ENCODE data around the gene MDC1. TPM values are rescaled to one million over a fixed set of nuclear protein-coding genes. Genes with fewer than 3 reads are reported as not detected.

Gene MDC1
- total RNA-seq, 1 experiment from 2014 or later: 95.9 TPM

DNA sequence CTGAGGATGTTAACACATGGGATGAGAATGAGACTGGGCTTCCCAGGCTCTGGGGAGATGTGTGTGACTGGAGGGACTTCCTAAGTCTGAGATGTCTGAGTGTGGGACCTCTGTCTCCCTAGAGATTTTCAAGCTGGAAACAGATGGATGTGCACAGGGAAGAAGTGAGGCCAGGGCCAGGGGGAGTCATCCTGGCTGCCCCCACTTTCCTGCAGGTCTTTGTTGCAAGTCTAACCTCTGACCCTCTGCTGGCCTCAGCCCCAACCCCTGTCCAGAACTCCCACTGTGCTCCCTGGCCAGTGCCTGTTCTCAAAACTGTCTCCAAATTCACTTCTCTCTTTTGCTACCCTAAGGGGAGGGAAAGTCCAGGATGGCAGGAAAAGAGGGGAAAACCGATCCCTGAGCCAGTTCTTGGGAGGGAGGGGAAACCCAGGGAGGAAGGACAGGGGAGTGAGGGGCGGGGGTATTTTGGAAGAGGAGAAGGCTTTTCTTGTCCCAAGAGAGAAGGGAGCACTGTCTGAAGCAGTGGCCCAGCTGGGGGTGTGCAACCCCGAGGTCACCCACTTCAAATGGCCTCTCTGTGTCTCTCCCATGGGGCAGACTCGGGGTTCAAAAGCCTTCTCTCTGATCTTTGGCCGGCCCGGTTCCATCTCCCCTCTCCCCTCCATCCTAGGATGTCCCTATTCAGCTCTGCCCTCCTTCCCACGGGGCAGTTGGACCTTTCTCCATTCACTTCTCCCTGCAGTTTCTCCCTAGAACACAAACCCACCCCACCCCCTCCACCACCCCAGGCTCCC is 33.7 kb downstream of the MDC1 start:
- Mint-ChIP-seq H3K4me1 (peaks cover 64% of the 10 kb centered on the region), H3K9me3 (no peaks in the 10 kb centered on the region), H3K27me3 (ENCODE audit: low read depth) (no peaks in the 10 kb centered on the region), H3K27ac (peak overlapping the region; percentile 84), H3K4me3 (peak overlapping the region; percentile 54), H3K36me3 (peaks cover 6% of the 10 kb centered on the region)
- POLR2A ChIA-PET: interaction anchor here (0.8 to 1.6 kb wide), 3 partner anchors 33 to 38 kb away, joined by 3 to 4 read pairs (median 4); partner anchors contain the start of gene MDC1
- DNase-seq (ENCODE audit: low spot score) (no peak), ATAC-seq (no peak)
- CTCF ChIA-PET: interaction anchor here (0.6 to 9.7 kb wide), 8 partner anchors 11 to 230 kb away, joined by 3 to 131 read pairs (median 6); partner anchors contain the start of genes DHX16 and MDC1
- TF ChIP-seq, protein P1, sequence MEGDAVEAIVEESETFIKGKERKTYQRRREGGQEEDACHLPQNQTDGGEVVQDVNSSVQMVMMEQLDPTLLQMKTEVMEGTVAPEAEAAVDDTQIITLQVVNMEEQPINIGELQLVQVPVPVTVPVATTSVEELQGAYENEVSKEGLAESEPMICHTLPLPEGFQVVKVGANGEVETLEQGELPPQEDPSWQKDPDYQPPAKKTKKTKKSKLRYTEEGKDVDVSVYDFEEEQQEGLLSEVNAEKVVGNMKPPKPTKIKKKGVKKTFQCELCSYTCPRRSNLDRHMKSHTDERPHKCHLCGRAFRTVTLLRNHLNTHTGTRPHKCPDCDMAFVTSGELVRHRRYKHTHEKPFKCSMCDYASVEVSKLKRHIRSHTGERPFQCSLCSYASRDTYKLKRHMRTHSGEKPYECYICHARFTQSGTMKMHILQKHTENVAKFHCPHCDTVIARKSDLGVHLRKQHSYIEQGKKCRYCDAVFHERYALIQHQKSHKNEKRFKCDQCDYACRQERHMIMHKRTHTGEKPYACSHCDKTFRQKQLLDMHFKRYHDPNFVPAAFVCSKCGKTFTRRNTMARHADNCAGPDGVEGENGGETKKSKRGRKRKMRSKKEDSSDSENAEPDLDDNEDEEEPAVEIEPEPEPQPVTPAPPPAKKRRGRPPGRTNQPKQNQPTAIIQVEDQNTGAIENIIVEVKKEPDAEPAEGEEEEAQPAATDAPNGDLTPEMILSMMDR (IDR thresholded peaks at IDR 0.05): no peak
- TF ChIP-seq ZBTB21 (CRISPR knock-in tag; IDR thresholded peaks at IDR 0.05; ENCODE audit: borderline replicate concordance) (no peak), SMAD3 (CRISPR knock-in tag; IDR thresholded peaks at IDR 0.05; ENCODE audit: borderline replicate concordance) (no peak), NFYB (CRISPR knock-in tag; conservative IDR thresholded peaks at IDR 0.05; ENCODE audit: low read depth) (no peak), ZNF396 (CRISPR knock-in tag; IDR thresholded peaks at IDR 0.05; ENCODE audit: borderline replicate concordance) (no peak), EMX1 (CRISPR knock-in tag; IDR thresholded peaks at IDR 0.05) (no peak), ELF4 (CRISPR knock-in tag; IDR thresholded peaks at IDR 0.05; ENCODE audit: low read depth) (no peak), TEAD4 (CRISPR knock-in tag; IDR thresholded peaks at IDR 0.05) (no peak), SP1 (CRISPR knock-in tag; conservative IDR thresholded peaks at IDR 0.05) (no peak)
- TF ChIP-seq, protein P2, sequence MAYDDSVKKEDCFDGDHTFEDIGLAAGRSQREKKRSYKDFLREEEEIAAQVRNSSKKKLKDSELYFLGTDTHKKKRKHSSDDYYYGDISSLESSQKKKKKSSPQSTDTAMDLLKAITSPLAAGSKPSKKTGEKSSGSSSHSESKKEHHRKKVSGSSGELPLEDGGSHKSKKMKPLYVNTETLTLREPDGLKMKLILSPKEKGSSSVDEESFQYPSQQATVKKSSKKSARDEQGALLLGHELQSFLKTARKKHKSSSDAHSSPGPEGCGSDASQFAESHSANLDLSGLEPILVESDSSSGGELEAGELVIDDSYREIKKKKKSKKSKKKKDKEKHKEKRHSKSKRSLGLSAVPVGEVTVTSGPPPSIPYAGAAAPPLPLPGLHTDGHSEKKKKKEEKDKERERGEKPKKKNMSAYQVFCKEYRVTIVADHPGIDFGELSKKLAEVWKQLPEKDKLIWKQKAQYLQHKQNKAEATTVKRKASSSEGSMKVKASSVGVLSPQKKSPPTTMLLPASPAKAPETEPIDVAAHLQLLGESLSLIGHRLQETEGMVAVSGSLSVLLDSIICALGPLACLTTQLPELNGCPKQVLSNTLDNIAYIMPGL (CRISPR knock-in tag; IDR thresholded peaks at IDR 0.05): no peak
- TF ChIP-seq, protein P3, sequence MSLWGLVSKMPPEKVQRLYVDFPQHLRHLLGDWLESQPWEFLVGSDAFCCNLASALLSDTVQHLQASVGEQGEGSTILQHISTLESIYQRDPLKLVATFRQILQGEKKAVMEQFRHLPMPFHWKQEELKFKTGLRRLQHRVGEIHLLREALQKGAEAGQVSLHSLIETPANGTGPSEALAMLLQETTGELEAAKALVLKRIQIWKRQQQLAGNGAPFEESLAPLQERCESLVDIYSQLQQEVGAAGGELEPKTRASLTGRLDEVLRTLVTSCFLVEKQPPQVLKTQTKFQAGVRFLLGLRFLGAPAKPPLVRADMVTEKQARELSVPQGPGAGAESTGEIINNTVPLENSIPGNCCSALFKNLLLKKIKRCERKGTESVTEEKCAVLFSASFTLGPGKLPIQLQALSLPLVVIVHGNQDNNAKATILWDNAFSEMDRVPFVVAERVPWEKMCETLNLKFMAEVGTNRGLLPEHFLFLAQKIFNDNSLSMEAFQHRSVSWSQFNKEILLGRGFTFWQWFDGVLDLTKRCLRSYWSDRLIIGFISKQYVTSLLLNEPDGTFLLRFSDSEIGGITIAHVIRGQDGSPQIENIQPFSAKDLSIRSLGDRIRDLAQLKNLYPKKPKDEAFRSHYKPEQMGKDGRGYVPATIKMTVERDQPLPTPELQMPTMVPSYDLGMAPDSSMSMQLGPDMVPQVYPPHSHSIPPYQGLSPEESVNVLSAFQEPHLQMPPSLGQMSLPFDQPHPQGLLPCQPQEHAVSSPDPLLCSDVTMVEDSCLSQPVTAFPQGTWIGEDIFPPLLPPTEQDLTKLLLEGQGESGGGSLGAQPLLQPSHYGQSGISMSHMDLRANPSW (CRISPR knock-in tag; conservative IDR thresholded peaks at IDR 0.05; ENCODE audit: low read depth): no peak
- TF ChIP-seq, protein P4, sequence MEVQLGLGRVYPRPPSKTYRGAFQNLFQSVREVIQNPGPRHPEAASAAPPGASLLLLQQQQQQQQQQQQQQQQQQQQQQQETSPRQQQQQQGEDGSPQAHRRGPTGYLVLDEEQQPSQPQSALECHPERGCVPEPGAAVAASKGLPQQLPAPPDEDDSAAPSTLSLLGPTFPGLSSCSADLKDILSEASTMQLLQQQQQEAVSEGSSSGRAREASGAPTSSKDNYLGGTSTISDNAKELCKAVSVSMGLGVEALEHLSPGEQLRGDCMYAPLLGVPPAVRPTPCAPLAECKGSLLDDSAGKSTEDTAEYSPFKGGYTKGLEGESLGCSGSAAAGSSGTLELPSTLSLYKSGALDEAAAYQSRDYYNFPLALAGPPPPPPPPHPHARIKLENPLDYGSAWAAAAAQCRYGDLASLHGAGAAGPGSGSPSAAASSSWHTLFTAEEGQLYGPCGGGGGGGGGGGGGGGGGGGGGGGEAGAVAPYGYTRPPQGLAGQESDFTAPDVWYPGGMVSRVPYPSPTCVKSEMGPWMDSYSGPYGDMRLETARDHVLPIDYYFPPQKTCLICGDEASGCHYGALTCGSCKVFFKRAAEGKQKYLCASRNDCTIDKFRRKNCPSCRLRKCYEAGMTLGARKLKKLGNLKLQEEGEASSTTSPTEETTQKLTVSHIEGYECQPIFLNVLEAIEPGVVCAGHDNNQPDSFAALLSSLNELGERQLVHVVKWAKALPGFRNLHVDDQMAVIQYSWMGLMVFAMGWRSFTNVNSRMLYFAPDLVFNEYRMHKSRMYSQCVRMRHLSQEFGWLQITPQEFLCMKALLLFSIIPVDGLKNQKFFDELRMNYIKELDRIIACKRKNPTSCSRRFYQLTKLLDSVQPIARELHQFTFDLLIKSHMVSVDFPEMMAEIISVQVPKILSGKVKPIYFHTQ (CRISPR knock-in tag; IDR thresholded peaks at IDR 0.05): no peak
- TF ChIP-seq, protein P5, sequence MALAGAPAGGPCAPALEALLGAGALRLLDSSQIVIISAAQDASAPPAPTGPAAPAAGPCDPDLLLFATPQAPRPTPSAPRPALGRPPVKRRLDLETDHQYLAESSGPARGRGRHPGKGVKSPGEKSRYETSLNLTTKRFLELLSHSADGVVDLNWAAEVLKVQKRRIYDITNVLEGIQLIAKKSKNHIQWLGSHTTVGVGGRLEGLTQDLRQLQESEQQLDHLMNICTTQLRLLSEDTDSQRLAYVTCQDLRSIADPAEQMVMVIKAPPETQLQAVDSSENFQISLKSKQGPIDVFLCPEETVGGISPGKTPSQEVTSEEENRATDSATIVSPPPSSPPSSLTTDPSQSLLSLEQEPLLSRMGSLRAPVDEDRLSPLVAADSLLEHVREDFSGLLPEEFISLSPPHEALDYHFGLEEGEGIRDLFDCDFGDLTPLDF (CRISPR knock-in tag; IDR thresholded peaks at IDR 0.05): no peak
- TF ChIP-seq, protein P6, sequence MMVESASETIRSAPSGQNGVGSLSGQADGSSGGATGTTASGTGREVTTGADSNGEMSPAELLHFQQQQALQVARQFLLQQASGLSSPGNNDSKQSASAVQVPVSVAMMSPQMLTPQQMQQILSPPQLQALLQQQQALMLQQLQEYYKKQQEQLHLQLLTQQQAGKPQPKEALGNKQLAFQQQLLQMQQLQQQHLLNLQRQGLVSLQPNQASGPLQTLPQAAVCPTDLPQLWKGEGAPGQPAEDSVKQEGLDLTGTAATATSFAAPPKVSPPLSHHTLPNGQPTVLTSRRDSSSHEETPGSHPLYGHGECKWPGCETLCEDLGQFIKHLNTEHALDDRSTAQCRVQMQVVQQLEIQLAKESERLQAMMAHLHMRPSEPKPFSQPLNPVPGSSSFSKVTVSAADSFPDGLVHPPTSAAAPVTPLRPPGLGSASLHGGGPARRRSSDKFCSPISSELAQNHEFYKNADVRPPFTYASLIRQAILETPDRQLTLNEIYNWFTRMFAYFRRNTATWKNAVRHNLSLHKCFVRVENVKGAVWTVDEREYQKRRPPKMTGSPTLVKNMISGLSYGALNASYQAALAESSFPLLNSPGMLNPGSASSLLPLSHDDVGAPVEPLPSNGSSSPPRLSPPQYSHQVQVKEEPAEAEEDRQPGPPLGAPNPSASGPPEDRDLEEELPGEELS (CRISPR knock-in tag; IDR thresholded peaks at IDR 0.05): no peak
- TF ChIP-seq, protein P7, sequence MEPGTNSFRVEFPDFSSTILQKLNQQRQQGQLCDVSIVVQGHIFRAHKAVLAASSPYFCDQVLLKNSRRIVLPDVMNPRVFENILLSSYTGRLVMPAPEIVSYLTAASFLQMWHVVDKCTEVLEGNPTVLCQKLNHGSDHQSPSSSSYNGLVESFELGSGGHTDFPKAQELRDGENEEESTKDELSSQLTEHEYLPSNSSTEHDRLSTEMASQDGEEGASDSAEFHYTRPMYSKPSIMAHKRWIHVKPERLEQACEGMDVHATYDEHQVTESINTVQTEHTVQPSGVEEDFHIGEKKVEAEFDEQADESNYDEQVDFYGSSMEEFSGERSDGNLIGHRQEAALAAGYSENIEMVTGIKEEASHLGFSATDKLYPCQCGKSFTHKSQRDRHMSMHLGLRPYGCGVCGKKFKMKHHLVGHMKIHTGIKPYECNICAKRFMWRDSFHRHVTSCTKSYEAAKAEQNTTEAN (CRISPR knock-in tag; IDR thresholded peaks at IDR 0.05): no peak
- TF ChIP-seq, protein P8, sequence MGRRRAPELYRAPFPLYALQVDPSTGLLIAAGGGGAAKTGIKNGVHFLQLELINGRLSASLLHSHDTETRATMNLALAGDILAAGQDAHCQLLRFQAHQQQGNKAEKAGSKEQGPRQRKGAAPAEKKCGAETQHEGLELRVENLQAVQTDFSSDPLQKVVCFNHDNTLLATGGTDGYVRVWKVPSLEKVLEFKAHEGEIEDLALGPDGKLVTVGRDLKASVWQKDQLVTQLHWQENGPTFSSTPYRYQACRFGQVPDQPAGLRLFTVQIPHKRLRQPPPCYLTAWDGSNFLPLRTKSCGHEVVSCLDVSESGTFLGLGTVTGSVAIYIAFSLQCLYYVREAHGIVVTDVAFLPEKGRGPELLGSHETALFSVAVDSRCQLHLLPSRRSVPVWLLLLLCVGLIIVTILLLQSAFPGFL (CRISPR knock-in tag; IDR thresholded peaks at IDR 0.05; ENCODE audit: borderline replicate concordance): no peak
